Astrocyte (in vitro differentiated cells and primary cell): ENCODE results near the gene STON2.

Source experiments
- CTCF ChIP-seq: IDR thresholded peaks from 2 replicates; pipeline ENCODE4 v1.5.1; 2011; ENCODE audit warnings: low read depth, mild to moderate bottlenecking, inconsistent platforms, low read length, moderate library complexity; ENCODE audit not compliant: insufficient read depth
- EZH2 ChIP-seq: IDR thresholded peaks from 2 replicates; pipeline ENCODE4 v1.6.1; 2012; ENCODE audit warnings: mild to moderate bottlenecking, low read length, inconsistent platforms; ENCODE audit not compliant: insufficient read depth

- TF ChIP-seq CTCF (no peak), EZH2 (no peak)
Observed at GRCh38 chr14:81342850-81343580, 57.1 kb downstream of the STON2 start.
